Mucosa of rectum (tissue), 2 donors: ENCODE data around the gene ZBTB1.
"Not testable (repeated sequence)": the region's sequence is repeated elsewhere in the genome, so short reads cannot be mapped to it uniquely, and the experiment has no call there.

Experiments
- H3K27ac ChIP-seq, 2 donors: one replicate each; pipeline ENCODE4 v1.7.0; 2013; ENCODE audit warnings: inconsistent platforms in 2 of 2, low read depth in 2 of 2, low read length in 2 of 2
- H3K27me3 ChIP-seq, 2 donors: one replicate each; pipeline ENCODE4 v1.7.0; 2013; ENCODE audit warnings: low read length in 2 of 2; ENCODE audit not compliant: control insufficient read depth in 2 of 2, insufficient read depth in 2 of 2
- H3K36me3 ChIP-seq, 2 donors: one replicate each; pipeline ENCODE4 v1.7.0; 2013; ENCODE audit warnings: low read length in 2 of 2; ENCODE audit not compliant: control insufficient read depth in 2 of 2, insufficient read depth in 2 of 2
- H3K4me1 ChIP-seq, 2 donors: one replicate each; pipeline ENCODE4 v1.7.0; 2013; ENCODE audit warnings: low read length in 2 of 2, mild to moderate bottlenecking in 1 of 2; ENCODE audit not compliant: control insufficient read depth in 2 of 2, insufficient read depth in 2 of 2
- H3K4me3 ChIP-seq, 2 donors: one replicate each; pipeline ENCODE4 v1.7.0; 2013; ENCODE audit warnings: low read length in 2 of 2
- H3K9ac ChIP-seq, 2 donors: one replicate each; pipeline ENCODE4 v1.7.0; 2013; ENCODE audit warnings: low read length in 2 of 2, low read depth in 1 of 2, mild to moderate bottlenecking in 1 of 2
- H3K9me3 ChIP-seq, 2 donors: one replicate each; pipeline ENCODE4 v1.7.0; 2013; ENCODE audit warnings: low read length in 2 of 2; ENCODE audit not compliant: control insufficient read depth in 2 of 2
- donor health status: healthy.
- donor health status: Normal muscosa, but diverticular disease.

Gene ZBTB1

GRCh38 chr14:64507376-64508156 lies 3.0 kb downstream of the ZBTB1 start:
- H3K9ac ChIP-seq, result peak overlapping the region in 1 of 2 donors; percentile 1
- H3K27me3 ChIP-seq, result no peaks in the 10 kb centered on the region
- H3K27ac ChIP-seq, result peak overlapping the region in 1 of 2 donors; percentile 35
- H3K36me3 ChIP-seq, result no peaks in the 10 kb centered on the region
- H3K4me3 ChIP-seq, result peak overlapping the region in 1 of 2 donors; percentile 49
- H3K4me1 ChIP-seq, result peaks cover 18 to 27% of the 10 kb centered on the region in 2 donors
- no peaks in the 10 kb centered on the region for H3K9me3 ChIP-seq

GRCh38 chr14:64508215-64508776 lies 3.7 kb downstream of the ZBTB1 start:
- Histone ChIP-seq H3K4me3 (no peak overlapping the region), H3K4me1 (peaks cover 14 to 26% of the 10 kb centered on the region in 2 donors), H3K27me3 (no peaks in the 10 kb centered on the region), H3K9ac (no peak overlapping the region), H3K36me3 (no peaks in the 10 kb centered on the region), H3K27ac (no peak overlapping the region), H3K9me3 (no peaks in the 10 kb centered on the region)

GRCh38 chr14:64509036-64509435 lies 4.5 kb downstream of the ZBTB1 start:
- peaks cover 14 to 26% of the 10 kb centered on the region in 2 donors for H3K4me1 ChIP-seq

GRCh38 chr14:64510825-64511671 lies 6.5 kb downstream of the ZBTB1 start:
- Histone ChIP-seq H3K4me1 (peaks cover 23 to 26% of the 10 kb centered on the region in 2 donors), H3K27me3 (no peaks in the 10 kb centered on the region)

More at GRCh38 chr14:64509036-64509435, 4.5 kb downstream of the ZBTB1 start:
- no peaks in the 10 kb centered on the region for H3K27me3 ChIP-seq
- no peaks in the 10 kb centered on the region for H3K9me3 ChIP-seq
- H3K4me3 ChIP-seq, result no peak overlapping the region
- no peaks in the 10 kb centered on the region for H3K36me3 ChIP-seq
- no peak overlapping the region for H3K27ac ChIP-seq
- H3K9ac ChIP-seq, result no peak overlapping the region

GRCh38 chr14:64513271-64513670 lies 8.7 kb downstream of the ZBTB1 start:
- no peak overlapping the region for H3K4me3 ChIP-seq
- H3K9ac ChIP-seq, result no peak overlapping the region
- no peak overlapping the region for H3K27ac ChIP-seq
- H3K27me3 ChIP-seq, result no peaks in the 10 kb centered on the region
- no peaks in the 10 kb centered on the region for H3K9me3 ChIP-seq
- no peaks in the 10 kb centered on the region for H3K36me3 ChIP-seq
- H3K4me1 ChIP-seq, result peaks cover 12 to 18% of the 10 kb centered on the region in 2 donors

More at GRCh38 chr14:64510825-64511671, 6.5 kb downstream of the ZBTB1 start:
- H3K27ac ChIP-seq, result no peak overlapping the region
- H3K4me3 ChIP-seq, result no peak overlapping the region
- no peaks in the 10 kb centered on the region for H3K36me3 ChIP-seq
- H3K9me3 ChIP-seq, result no peaks in the 10 kb centered on the region
- H3K9ac ChIP-seq, result peak overlapping the region in 1 of 2 donors; percentile 15

GRCh38 chr14:64515053-64515452 lies 10.5 kb downstream of the ZBTB1 start:
- H3K4me3 ChIP-seq, result no peak overlapping the region
- H3K27me3 ChIP-seq, result no peaks in the 10 kb centered on the region
- peak overlapping the region in 1 of 2 donors; percentile 34 for H3K27ac ChIP-seq
- H3K9ac ChIP-seq, result no peak overlapping the region
- H3K4me1 ChIP-seq, result peaks cover 12 to 14% of the 10 kb centered on the region in 2 donors
- no peaks in the 10 kb centered on the region for H3K36me3 ChIP-seq
- H3K9me3 ChIP-seq, result no peaks in the 10 kb centered on the region

- Histone ChIP-seq H3K27me3 (no peaks in the 10 kb centered on the region), H3K9me3 (no peaks in the 10 kb centered on the region), H3K4me3 (no peak overlapping the region), H3K4me1 (peaks cover 0 to 9% of the 10 kb centered on the region in 2 donors), H3K36me3 (peaks cover 4 to 6% of the 10 kb centered on the region in 2 donors), H3K27ac (no peak overlapping the region), H3K9ac (no peak overlapping the region)
These were observed 12.4 kb downstream of the ZBTB1 start for GRCh38 chr14:64516969-64517368.

- peaks cover 11 to 13% of the 10 kb centered on the region in 2 donors for H3K36me3 ChIP-seq
- H3K4me1 ChIP-seq, H3K9me3 ChIP-seq, H3K4me3 ChIP-seq, H3K9ac ChIP-seq, H3K27me3 ChIP-seq, H3K27ac ChIP-seq: not testable (repeated sequence)
These were observed 13.1 kb downstream of the ZBTB1 start for GRCh38 chr14:64517667-64518066.

GRCh38 chr14:64518229-64518628 lies 13.7 kb downstream of the ZBTB1 start:
- Histone ChIP-seq H3K36me3 (peaks cover 16 to 19% of the 10 kb centered on the region in 2 donors), H3K27ac (no peak overlapping the region), H3K9me3 (no peaks in the 10 kb centered on the region), H3K4me3 (no peak overlapping the region), H3K4me1 (peaks cover 0 to 9% of the 10 kb centered on the region in 2 donors), H3K27me3 (no peaks in the 10 kb centered on the region), H3K9ac (no peak overlapping the region)

- Histone ChIP-seq H3K9me3 (no peaks in the 10 kb centered on the region), H3K4me1 (no peaks in the 10 kb centered on the region), H3K9ac (no peak overlapping the region), H3K4me3 (no peak overlapping the region), H3K36me3 (peaks cover 19 to 22% of the 10 kb centered on the region in 2 donors), H3K27ac (no peak overlapping the region), H3K27me3 (no peaks in the 10 kb centered on the region)
These were observed 16.1 kb downstream of the ZBTB1 start for GRCh38 chr14:64520699-64521098.
